ENCODE results near the gene SLC25A43. TPM values are rescaled to one million over a fixed set of nuclear protein-coding genes. Genes with fewer than 3 reads are reported as not detected.
A peak's percentile ranks its signal among the peaks of the same experiment; 100 is the strongest.
"Not testable (repeated sequence)": the region's sequence is repeated elsewhere in the genome, so short reads cannot be mapped to it uniquely, and the experiment has no call there.

Gene SLC25A43
- 10.6 and 13.7 TPM in 2 replicates for total RNA-seq (2014; rRNA removed; shearing (Covaris generic))
- total RNA-seq (2022) = 14.3 and 15.6 TPM in 2 replicates
- Bru-seq, nascent RNA = percentile 58 among the genes with signal in this experiment
- percentile 65 among the genes with signal in this experiment for BruChase-seq, experiment 1, labeled RNA remaining after a 6-hour chase
- BruChase-seq, experiment 2, labeled RNA remaining after a 2-hour chase = percentile 61 among the genes with signal in this experiment
- long read RNA-seq, transcript SLC25A43-201 (5 exons, 2,783 nt) = major isoform, 22 of 41 reads
- long read RNA-seq, partial matches to known transcripts = 2 of 41 reads
- long read RNA-seq, other reads (novel, unspliced or antisense) = 16 of 41 reads

- Histone ChIP-seq H3K4me3 (ENCODE audit: low read depth, low read length, poor library complexity, severe bottlenecking) (peak within 1 kb of the TSS; percentile 85), H3K27ac (ENCODE audit: low read depth, low read length, poor library complexity, severe bottlenecking) (peak within 1 kb of the TSS; percentile 31), H2AFZ (ENCODE audit: low read length) (peak within 1 kb of the TSS; percentile 77), H3K9me2 (ENCODE audit: insufficient read depth, low read length) (no peaks in the 10 kb centered on the region), H3K9me3 (ENCODE audit: low read length) (no peaks in the 10 kb centered on the region), H4K20me1 (ENCODE audit: insufficient read depth, low read length) (no peaks in the 10 kb centered on the region), H3K4me2 (ENCODE audit: low read length) (peak within 1 kb of the TSS; percentile 91), H3K36me3 (ENCODE audit: insufficient read depth, low read length) (no peaks in the 10 kb centered on the region), H3K79me2 (ENCODE audit: insufficient read depth, low read depth, low read length) (no peaks in the 10 kb centered on the region), H3K4me1 (ENCODE audit: insufficient read depth, low read length, poor library complexity, severe bottlenecking) (peaks cover 19% of the 10 kb centered on the region)
- peak; percentile 71 for DNase-seq (ENCODE audit: low spot score)
- intact Hi-C loops (cut with micrococcal nuclease; ENCODE audit: unreplicated experiment) = loop anchor here (2.0 kb wide), 1 partner anchor 70 kb away; the partner anchor contains the start of gene SLC25A5
- TF ChIP-seq CTCF (conservative IDR thresholded peaks at IDR 0.05; ENCODE audit: low read length) = no peak
- no peak for TF ChIP-seq EZH2phosphoT487 (IDR thresholded peaks at IDR 0.05; ENCODE audit: borderline replicate concordance, low read depth, low read length)
- no TSS peak for BruUV-seq (replicated peaks)
- CTCF ChIA-PET (ENCODE audit: unreplicated experiment) = interaction anchor here (0.6 to 0.7 kb wide), 3 partner anchors 17 to 1024 kb away, joined by 3 to 4 read pairs (median 3); no protein-coding TSS in a partner anchor
- POLR2A ChIA-PET = interaction anchor here (0.5 to 1.5 kb wide), 3 partner anchors 27 to 283 kb away, joined by 3 to 4 read pairs (median 3); no protein-coding TSS in a partner anchor
These were observed at the start of gene SLC25A43 for GRCh38 chrX:119398974-119399771. SLC25A43 (plus strand) TSS chrX:119399336; CDS start chrX:119399404, 68 bp downstream.

GRCh38 chrX:119359618-119360382, 39.3 kb upstream of the SLC25A43 start:
- POLR2A ChIA-PET = no interaction called here
- CTCF ChIA-PET (ENCODE audit: unreplicated experiment) = no interaction called here

GRCh38 chrX:119361451-119361850, 37.7 kb upstream of the SLC25A43 start:
- H3K4me1 ChIP-seq (ENCODE audit: insufficient read depth, low read length, poor library complexity, severe bottlenecking); H3K36me3 ChIP-seq (ENCODE audit: insufficient read depth, low read length); H3K9me2 ChIP-seq (ENCODE audit: insufficient read depth, low read length); H2AFZ ChIP-seq (ENCODE audit: low read length); POLR2A ChIA-PET; H3K9me3 ChIP-seq (ENCODE audit: low read length); H3K4me2 ChIP-seq (ENCODE audit: low read length); intact Hi-C loops (cut with micrococcal nuclease; ENCODE audit: unreplicated experiment); H4K20me1 ChIP-seq (ENCODE audit: insufficient read depth, low read length); CTCF ChIA-PET (ENCODE audit: unreplicated experiment); H3K4me3 ChIP-seq (ENCODE audit: low read depth, low read length, poor library complexity, severe bottlenecking); DNase-seq (ENCODE audit: low spot score); BruUV-seq (replicated peaks); H3K27ac ChIP-seq (ENCODE audit: low read depth, low read length, poor library complexity, severe bottlenecking); H3K79me2 ChIP-seq (ENCODE audit: insufficient read depth, low read depth, low read length): not testable (repeated sequence)

More at GRCh38 chrX:119359618-119360382, 39.3 kb upstream of the SLC25A43 start:
- H3K4me2 ChIP-seq (ENCODE audit: low read length) = no peak overlapping the region
- no peaks in the 10 kb centered on the region for H3K4me1 ChIP-seq (ENCODE audit: insufficient read depth, low read length, poor library complexity, severe bottlenecking)
- H3K9me2 ChIP-seq (ENCODE audit: insufficient read depth, low read length) = no peaks in the 10 kb centered on the region
- no peak overlapping the region for H2AFZ ChIP-seq (ENCODE audit: low read length)
- no peak for TF ChIP-seq CTCF (conservative IDR thresholded peaks at IDR 0.05; ENCODE audit: low read length)
- TF ChIP-seq EZH2phosphoT487 (IDR thresholded peaks at IDR 0.05; ENCODE audit: borderline replicate concordance, low read depth, low read length) = no peak
- H3K79me2 ChIP-seq (ENCODE audit: insufficient read depth, low read depth, low read length) = no peaks in the 10 kb centered on the region
- DNase-seq (ENCODE audit: low spot score) = no peak
- intact Hi-C loops (cut with micrococcal nuclease; ENCODE audit: unreplicated experiment) = no loop called here
- H3K4me3 ChIP-seq (ENCODE audit: low read depth, low read length, poor library complexity, severe bottlenecking) = no peak overlapping the region
- no peak overlapping the region for H3K27ac ChIP-seq (ENCODE audit: low read depth, low read length, poor library complexity, severe bottlenecking)
- H3K36me3 ChIP-seq (ENCODE audit: insufficient read depth, low read length) = no peaks in the 10 kb centered on the region
- no peaks in the 10 kb centered on the region for H4K20me1 ChIP-seq (ENCODE audit: insufficient read depth, low read length)
- no peaks in the 10 kb centered on the region for H3K9me3 ChIP-seq (ENCODE audit: low read length)
- no TSS peak for BruUV-seq (replicated peaks)

GRCh38 chrX:119362074-119362473, 37.1 kb upstream of the SLC25A43 start:
- H3K79me2 ChIP-seq (ENCODE audit: insufficient read depth, low read depth, low read length); H3K36me3 ChIP-seq (ENCODE audit: insufficient read depth, low read length); H2AFZ ChIP-seq (ENCODE audit: low read length); DNase-seq (ENCODE audit: low spot score); H3K4me1 ChIP-seq (ENCODE audit: insufficient read depth, low read length, poor library complexity, severe bottlenecking); H3K27ac ChIP-seq (ENCODE audit: low read depth, low read length, poor library complexity, severe bottlenecking); POLR2A ChIA-PET; H3K4me3 ChIP-seq (ENCODE audit: low read depth, low read length, poor library complexity, severe bottlenecking); H4K20me1 ChIP-seq (ENCODE audit: insufficient read depth, low read length); H3K9me2 ChIP-seq (ENCODE audit: insufficient read depth, low read length); H3K4me2 ChIP-seq (ENCODE audit: low read length); H3K9me3 ChIP-seq (ENCODE audit: low read length); BruUV-seq (replicated peaks); CTCF ChIA-PET (ENCODE audit: unreplicated experiment); intact Hi-C loops (cut with micrococcal nuclease; ENCODE audit: unreplicated experiment): not testable (repeated sequence)

All from OCI-LY7 (cell line).